NCI-H187 (cell line): ENCODE results near the gene SIPA1L2.
"Not testable (repeated sequence)": the region's sequence is repeated elsewhere in the genome, so short reads cannot be mapped to it uniquely, and the experiment has no call there.

Source experiments
- DNase-seq, 2 experiments: peaks; one replicate each; lab custom pipeline; 2025; lab: John Stamatoyannopoulos, UW

The SIPA1L2 gene

GRCh38 chr1:232615306-232615800 lies 14.6 kb downstream of the SIPA1L2 start:
- DNase-seq = no peak

GRCh38 chr1:232614811-232615210 lies 15.1 kb downstream of the SIPA1L2 start:
- DNase-seq = no peak

GRCh38 chr1:232613752-232614381 lies 16.1 kb downstream of the SIPA1L2 start:
- no peak for DNase-seq

DNA sequence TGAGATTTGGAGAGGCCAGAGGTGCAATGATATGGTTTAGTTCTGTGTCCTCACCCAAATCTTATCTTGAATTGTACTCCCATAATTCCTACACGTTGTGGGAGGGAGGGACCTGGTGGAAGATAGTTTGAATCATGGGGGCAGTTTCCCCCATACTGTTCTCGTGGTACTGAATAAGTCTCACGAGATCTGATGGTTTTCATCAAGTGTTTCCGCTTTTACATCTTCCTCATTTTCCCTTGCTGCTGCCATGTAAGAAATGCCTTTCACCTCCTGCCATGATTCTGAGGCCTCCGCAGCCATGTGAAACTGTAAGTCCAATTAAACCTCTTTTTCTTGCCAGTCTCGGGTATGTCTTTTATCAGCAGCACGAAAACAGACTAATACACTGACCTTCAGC lies 17.1 kb downstream of the SIPA1L2 start:
- DNase-seq = not testable (repeated sequence)

DNA sequence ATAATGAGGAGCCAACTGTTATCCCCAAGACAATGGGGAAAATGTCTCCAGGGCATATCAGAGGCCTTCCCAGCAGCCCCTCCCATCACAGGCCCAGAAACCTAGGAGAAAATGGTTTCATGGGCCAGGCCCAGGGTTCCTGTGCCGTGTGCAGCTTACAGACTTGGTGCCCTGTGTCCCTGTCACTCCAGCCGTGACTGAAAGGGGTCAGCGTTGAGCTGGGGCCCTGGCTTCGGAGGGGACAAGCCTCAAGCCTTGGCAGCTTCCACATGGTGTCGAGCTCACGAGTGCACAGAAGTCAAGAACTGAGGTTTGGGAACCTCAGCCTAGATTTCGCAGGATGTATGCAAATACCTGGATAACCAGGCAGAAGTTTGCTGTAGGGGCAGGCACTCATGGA lies 18.1 kb downstream of the SIPA1L2 start:
- DNase-seq = no peak

DNA sequence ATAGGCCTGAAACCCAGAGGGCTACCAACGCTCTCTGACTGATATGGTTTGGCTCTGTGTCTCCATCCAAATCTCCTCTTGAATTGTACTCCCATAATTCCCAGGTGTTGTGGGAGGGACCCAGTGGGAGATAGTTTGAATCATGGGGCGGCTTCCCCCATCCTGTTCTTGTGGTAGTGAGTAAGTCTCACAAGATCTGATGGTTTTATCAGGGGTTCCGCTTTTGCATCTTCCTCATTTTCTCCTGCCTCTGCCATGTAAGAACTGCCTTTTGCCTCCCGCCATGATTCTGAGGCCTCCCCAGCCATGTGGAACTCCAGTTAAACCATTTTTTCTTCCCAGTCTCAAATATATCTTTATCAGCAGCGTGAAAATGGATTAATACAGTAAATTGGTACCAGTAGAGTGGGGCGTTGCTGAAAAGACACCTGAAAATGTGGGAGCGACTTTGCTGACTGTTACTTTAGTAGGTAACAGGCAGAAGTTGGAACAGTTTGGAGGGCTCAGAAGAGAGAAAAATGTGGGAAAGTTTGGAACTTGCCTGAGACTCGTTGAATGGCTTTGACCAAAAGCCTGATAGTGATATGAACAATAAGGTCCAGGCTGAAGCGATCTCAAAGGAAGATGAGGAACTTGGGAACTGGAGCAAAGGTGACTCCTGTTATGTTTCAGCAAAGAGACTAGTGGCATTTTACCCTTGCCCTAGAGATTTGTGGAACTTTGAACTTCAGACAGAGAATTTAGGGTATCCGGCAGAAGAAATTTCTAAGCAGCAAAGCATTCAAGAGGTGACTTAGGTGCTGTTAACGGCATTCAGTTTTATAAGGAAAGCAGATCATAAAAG lies 18.8 kb downstream of the SIPA1L2 start:
- DNase-seq = not testable (repeated sequence)

- no peak for DNase-seq
Observed at GRCh38 chr1:232610192-232610901, 19.6 kb downstream of the SIPA1L2 start.

DNA sequence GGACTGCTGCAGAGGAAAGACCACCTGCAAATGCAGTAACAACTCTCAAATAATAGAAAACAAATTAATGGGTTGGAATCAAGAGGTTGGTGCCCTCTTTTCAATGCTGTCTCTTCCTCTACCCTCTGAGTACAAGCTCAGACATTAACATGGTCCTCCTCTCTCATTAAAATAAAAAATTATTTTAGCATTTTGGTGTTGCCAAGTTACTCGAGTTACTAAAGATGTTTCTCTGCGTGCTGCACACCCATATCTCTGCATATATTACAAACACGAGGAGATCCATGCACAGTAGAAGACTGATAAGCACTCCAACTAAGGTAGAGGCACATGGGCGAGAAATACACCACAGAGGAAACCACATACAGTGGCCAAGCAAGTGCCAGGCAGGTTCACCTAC lies 21.5 kb downstream of the SIPA1L2 start:
- no peak for DNase-seq

- DNase-seq = no peak
Observed at GRCh38 chr1:232602622-232603021, 27.3 kb downstream of the SIPA1L2 start.

DNA sequence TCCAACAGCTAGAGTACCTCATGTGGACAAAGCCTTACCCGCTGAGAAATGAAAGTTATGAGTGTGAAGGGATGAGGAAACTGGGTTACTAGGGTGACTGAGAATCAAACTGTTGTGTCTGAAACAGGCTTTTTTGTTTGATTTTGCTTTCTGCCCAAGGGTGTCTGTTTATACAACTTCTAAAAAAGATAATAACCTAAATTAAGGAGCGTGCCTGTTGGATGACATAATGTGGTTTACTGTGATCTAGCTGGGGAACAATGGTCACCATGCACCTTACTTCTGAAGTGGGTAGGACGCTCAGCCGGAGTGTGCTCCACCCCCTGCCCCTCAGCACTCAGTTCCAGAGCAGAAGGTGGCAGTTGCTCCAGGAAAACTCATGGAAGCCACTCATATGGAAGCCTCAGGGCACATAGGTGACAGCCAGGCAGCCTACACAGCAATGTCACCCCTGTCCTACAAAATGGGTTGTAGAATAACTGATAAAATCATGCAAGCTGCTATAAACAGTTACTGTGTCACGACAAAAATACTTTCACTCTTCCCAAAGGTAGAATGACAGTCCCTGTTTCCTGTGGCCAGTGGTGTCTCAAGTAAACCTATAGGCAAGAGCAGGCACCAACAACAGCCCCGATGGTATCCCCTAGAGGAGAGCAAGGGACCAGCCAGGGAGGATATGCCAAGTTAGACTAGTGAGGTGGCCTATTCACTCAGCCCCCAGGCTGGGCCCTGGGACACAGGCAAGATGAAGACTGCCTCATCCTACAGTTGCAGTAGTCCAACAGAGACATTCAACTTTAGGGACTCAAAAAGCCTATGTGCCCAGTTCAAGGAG lies 29.3 kb downstream of the SIPA1L2 start:
- no peak for DNase-seq

DNA sequence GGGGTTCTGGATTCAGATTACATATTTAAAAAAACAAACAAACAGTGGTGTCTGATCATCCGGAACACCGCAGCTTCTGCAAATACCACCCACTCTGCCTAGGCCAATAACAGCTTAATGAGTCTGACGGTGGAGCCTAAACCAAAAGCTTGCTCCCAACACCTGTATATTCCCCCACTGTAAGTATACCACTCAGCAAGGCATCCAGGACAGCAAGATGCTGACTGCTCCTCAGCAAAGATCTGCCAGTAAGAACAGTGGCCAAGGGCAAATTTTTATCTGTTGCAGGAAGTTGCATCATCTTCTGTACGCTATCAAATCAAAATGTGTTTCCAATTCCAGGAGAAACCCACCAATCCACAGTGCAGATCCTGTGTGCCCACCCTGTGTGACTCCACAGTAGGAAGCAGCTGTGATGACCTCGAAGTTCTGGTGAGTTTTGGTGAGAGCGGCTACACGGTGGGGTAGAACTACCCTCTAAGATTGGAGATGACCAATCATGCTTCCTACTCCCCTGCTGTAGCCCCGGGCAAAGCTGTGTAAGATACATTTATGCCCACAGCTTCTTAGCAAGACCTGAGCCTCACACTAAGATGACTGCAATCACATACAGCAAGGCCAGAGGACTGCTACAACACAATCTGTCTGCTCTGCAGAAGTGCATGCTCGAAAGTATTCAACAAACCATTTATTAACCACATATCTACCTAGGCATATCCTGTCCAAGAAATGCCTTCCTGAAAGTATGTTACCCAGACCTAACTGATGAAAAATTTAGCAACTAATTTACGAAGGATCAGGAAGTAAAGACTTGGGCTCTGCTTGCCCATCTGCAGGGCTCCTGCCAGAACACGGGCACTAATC lies 30.5 kb downstream of the SIPA1L2 start:
- DNase-seq = no peak

GRCh38 chr1:232598837-232599177 lies 31.1 kb downstream of the SIPA1L2 start:
- DNase-seq = no peak

GRCh38 chr1:232598133-232598532 lies 31.8 kb downstream of the SIPA1L2 start:
- DNase-seq = no peak

GRCh38 chr1:232597721-232598120 lies 32.2 kb downstream of the SIPA1L2 start:
- DNase-seq = no peak

DNA sequence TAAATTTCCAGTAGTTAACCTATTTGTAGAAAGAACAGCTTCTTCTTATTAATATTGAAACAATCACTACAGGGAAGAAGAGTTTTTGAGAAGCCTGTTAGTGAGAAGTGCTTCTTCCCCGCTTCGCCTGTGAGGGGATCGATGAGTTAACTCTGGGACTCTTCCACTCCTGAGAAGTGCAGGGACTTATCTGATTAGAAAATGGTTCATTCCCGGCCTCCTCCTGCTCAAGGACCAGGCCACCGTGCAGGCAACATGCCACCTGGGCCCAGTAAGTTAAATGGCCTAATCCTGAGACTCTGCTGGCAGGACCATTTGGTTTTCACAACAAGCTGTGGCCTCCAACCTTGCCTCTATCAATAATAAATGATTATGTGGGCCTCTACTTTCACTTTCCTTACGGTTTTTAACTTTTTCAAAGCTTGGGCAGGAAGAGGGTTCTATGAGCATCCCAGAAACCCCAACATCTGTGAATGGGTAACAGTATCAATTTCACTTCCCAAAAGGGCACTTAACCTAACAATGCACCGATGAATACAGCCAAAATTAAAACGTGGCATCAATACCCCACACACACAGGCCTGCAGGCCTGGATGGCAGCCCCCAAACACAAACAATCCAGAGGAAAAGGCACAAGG lies 33.1 kb downstream of the SIPA1L2 start:
- no peak for DNase-seq

DNA sequence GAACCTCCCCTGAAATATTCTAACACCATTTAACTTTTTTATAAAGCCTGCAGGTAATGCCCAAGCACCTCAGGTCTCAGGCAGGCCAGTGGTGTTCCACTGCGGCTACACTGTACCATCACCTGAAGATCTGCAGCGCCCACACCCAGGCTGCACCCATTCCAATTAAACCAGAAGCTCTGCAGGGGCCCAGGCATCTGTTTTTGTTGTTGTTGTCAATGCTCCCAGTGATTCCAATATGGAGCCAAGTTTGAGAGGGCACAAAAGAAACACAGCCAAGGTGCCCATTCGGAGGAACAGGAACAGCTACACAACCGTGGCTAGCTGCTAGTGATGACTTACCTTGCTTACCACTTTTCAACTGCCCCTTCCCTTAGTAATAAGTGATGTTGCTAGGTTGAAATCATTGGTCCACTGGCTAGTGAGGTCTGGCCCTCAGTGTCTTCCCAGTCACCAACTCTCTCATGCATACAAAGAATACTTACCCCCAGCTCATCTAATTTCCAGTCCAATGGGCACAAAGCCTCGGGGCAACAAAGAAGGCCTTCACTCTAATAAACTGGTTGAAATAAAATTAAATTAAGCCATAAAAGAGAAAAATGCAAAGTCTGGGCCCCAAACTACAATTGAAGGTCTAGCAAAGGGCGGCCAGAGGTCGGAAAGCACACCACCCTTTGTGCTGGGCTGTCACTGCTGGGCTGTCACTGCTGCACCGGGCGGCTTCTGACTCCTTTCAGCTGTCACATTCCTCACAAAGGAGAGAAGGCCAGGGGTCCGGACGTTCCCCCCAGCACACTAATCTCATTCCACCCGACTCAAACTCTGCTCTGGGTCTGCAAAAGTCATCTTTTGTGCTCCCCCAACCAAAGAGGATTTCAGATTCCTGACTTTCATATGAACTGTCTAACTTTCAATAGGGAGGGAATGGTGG lies 34.9 kb downstream of the SIPA1L2 start:
- DNase-seq = no peak

GRCh38 chr1:232593717-232594502 lies 36.0 kb downstream of the SIPA1L2 start:
- DNase-seq = no peak

GRCh38 chr1:232591344-232591743 lies 38.6 kb downstream of the SIPA1L2 start:
- no peak for DNase-seq

DNA sequence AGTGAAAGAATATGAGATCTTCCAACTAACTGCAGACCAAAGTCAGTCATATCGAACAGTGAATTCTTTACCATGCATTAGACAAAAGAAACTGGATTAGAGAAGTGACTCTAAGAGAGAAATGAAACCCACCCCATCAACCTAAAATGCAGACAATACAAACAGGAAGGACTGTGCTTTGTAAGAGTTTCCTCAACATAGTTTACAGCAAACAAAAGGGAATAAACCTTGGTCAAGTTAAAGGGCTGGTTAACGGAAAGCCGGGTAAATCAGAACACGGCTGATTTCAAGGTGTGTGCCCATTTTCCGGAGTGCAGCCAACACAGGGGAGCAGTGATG lies 39.2 kb downstream of the SIPA1L2 start:
- DNase-seq = no peak
